GM12878 (cell line): ENCODE results near the gene YBX2. TPM values are rescaled to one million over a fixed set of nuclear protein-coding genes. Genes with fewer than 3 reads are reported as not detected.

Experiments
- ATAC-seq: fragments of 200-7000 bp; cut with Tn5 transposase; 3 replicates; pipeline ENCODE4 v1.9.1; 2020; ENCODE audit warnings: mild to moderate bottlenecking, moderate library complexity
- BruUV-seq: library from RNA; stranded (reverse); fragments of 400-500 nt; replicated peaks from 2 replicates; lab custom pipeline; 2021; lab: Mats Ljungman, UMichigan
- CTCF ChIA-PET: fragments of 300-600 bp; sonication (Branson Sonifier 250); formaldehyde crosslinking; extraction: SDS; loops from one replicate; lab custom pipeline; 2021; ENCODE audit warnings: inconsistent platforms; lab: Yijun Ruan, JAX
- POLR2A ChIA-PET: fragments of 350-600 bp; formaldehyde crosslinking; extraction: SDS; loops from one replicate; lab custom pipeline; 2021; ENCODE audit warnings: inconsistent platforms; lab: Charles Lee
- RAD21 ChIA-PET: fragments of 300-600 bp; sonication (Branson Sonifier 250); formaldehyde crosslinking; loops from one replicate; lab custom pipeline; 2023; ENCODE audit warnings: antibody characterized with exemption; ENCODE audit not compliant: unreplicated experiment; lab: Charles Lee
- SMC1A ChIA-PET: fragments of 300-600 bp; sonication (Branson Sonifier 250); formaldehyde crosslinking; loops from one replicate; lab custom pipeline; 2023; ENCODE audit not compliant: unreplicated experiment, uncharacterized antibody; lab: Charles Lee
- DNase-seq: peaks from one replicate; pipeline ENCODE4 v3.0.0-alpha.2; 2011; ENCODE audit warnings: low read depth, low spot score
- FAIRE-seq: peaks from 3 replicates; lab custom pipeline; 2011; peaks lifted over from hg19 to GRCh38; lab: Jason Lieb, UNC
- H2AFZ ChIP-seq: 2 replicates; pipeline ENCODE4 v1.6.0; 2011; ENCODE audit warnings: low read depth, low read length, control low read depth; ENCODE audit not compliant: control insufficient read depth
- H3K27ac ChIP-seq: 2 replicates; pipeline ENCODE4 v1.5.1; 2011; ENCODE audit warnings: control low read depth; ENCODE audit not compliant: control insufficient read depth, insufficient read depth
- H3K27me3 ChIP-seq, 2 experiments: replicated peaks in 1 of 2; 2 replicates each; pipeline versions ENCODE4 v1.6.0 to v1.6.1; 2011; ENCODE audit warnings: low read length in 1 of 2; ENCODE audit not compliant: control insufficient read depth in 2 of 2, insufficient read depth in 2 of 2
- H3K36me3 ChIP-seq, 2 experiments: 2 replicates each; pipeline ENCODE4 v1.5.1; 2011; ENCODE audit warnings: low read length in 1 of 2; ENCODE audit not compliant: control insufficient read depth in 2 of 2, insufficient read depth in 2 of 2
- H3K4me1 ChIP-seq: 2 replicates; pipeline ENCODE4 v1.6.1; 2011; ENCODE audit warnings: mild to moderate bottlenecking, low read length, moderate library complexity, mixed read lengths; ENCODE audit not compliant: control insufficient read depth, insufficient read depth
- H3K4me2 ChIP-seq: 2 replicates; pipeline ENCODE4 v1.6.0; 2011; ENCODE audit warnings: control low read depth; ENCODE audit not compliant: control insufficient read depth, insufficient read depth
- H3K4me3 ChIP-seq: fragments of 200-600 bp; sonication (generic); 2 replicates; pipeline ENCODE4 v1.5.1; 2016
- H3K79me2 ChIP-seq: 2 replicates; pipeline ENCODE4 v1.6.0; 2011; ENCODE audit warnings: low read length; ENCODE audit not compliant: control insufficient read depth, insufficient read depth
- H3K9ac ChIP-seq: 2 replicates; pipeline ENCODE4 v1.8.0; 2011; ENCODE audit warnings: low read length, control low read depth, mixed read lengths; ENCODE audit not compliant: control insufficient read depth, insufficient read depth
- H3K9me3 ChIP-seq: replicated peaks from 3 replicates; pipeline ENCODE4 v1.5.1; 2011; ENCODE audit warnings: mild to moderate bottlenecking, low read length; ENCODE audit not compliant: control insufficient read depth, insufficient read depth
- H4K20me1 ChIP-seq: 2 replicates; pipeline ENCODE4 v1.6.0; 2011; ENCODE audit not compliant: control insufficient read depth, insufficient read depth
- CREM ChIP-seq: IDR thresholded peaks from 2 replicates; pipeline ENCODE4 v1.6.1; 2014; ENCODE audit warnings: antibody characterized with exemption, low read depth
- E4F1 ChIP-seq: fragments of 450-650 bp; IDR thresholded peaks from 2 replicates; pipeline ENCODE4 v1.6.1; 2018; ENCODE audit warnings: borderline replicate concordance, mild to moderate bottlenecking; ENCODE audit not compliant: partially characterized antibody
- EED ChIP-seq: sonication (generic); IDR thresholded peaks from 2 replicates; pipeline ENCODE4 v1.6.1; 2016; ENCODE audit warnings: antibody characterized with exemption, low read depth
- ELK1 ChIP-seq: IDR thresholded peaks from 2 replicates; pipeline ENCODE4 v1.6.1; 2012; ENCODE audit warnings: low read depth, low read length, improper control_type of control experiment
- EP300 ChIP-seq, 2 experiments: fragments of 150-350 bp in 1 of 2; IDR thresholded peaks; 2 replicates each; pipeline ENCODE4 v1.6.1; 2011 to 2012; ENCODE audit warnings: low read depth in 2 of 2, low read length in 2 of 2, borderline replicate concordance in 1 of 2, improper control_type of control experiment in 1 of 2, inconsistent platforms in 1 of 2; ENCODE audit not compliant: control insufficient read depth in 1 of 2
- FOS ChIP-seq: IDR thresholded peaks from 3 replicates; pipeline ENCODE4 v1.6.1; 2011; ENCODE audit warnings: borderline replicate concordance; ENCODE audit not compliant: insufficient read length; ENCODE audit errors: extremely low read depth
- GABPA ChIP-seq: IDR thresholded peaks from 2 replicates; pipeline ENCODE4 v1.6.1; 2014; ENCODE audit warnings: antibody characterized with exemption, low read depth, mild to moderate bottlenecking, inconsistent platforms
- HDAC2 ChIP-seq: fragments of 200-600 bp; sonication (generic); IDR thresholded peaks from 2 replicates; pipeline ENCODE4 v1.6.1; 2017
- HSF1 ChIP-seq: fragments of 150-350 bp; IDR thresholded peaks from 2 replicates; pipeline ENCODE4 v1.6.1; 2014; ENCODE audit warnings: mild to moderate bottlenecking, low read depth, low read length
- KDM1A ChIP-seq: fragments of 200-600 bp; sonication (generic); IDR thresholded peaks from 2 replicates; pipeline ENCODE4 v1.6.1; 2016; ENCODE audit warnings: borderline replicate concordance
- NBN ChIP-seq: fragments of 450-650 bp; IDR thresholded peaks from 2 replicates; pipeline ENCODE4 v1.6.1; 2016
- POLR2AphosphoS5 ChIP-seq: IDR thresholded peaks from 2 replicates; pipeline ENCODE4 v1.6.1; 2011; ENCODE audit warnings: mild to moderate bottlenecking, low read length, inconsistent platforms
- POU2F2 ChIP-seq: IDR thresholded peaks from 3 replicates; pipeline ENCODE4 v1.6.1; 2011; ENCODE audit warnings: low read depth, mild to moderate bottlenecking, low read length, borderline replicate concordance
- RCOR1 ChIP-seq: conservative IDR thresholded peaks from 2 replicates; pipeline ENCODE4 v1.6.1; 2012; ENCODE audit warnings: low read depth, low read length, improper control_type of control experiment
- RELA ChIP-seq: fragments of 450-650 bp; IDR thresholded peaks from 2 replicates; pipeline ENCODE4 v1.8.0; 2014; ENCODE audit warnings: borderline replicate concordance; ENCODE audit not compliant: partially characterized antibody
- STAT3 ChIP-seq: IDR thresholded peaks from 2 replicates; pipeline ENCODE4 v1.6.1; 2011; ENCODE audit warnings: low read depth, low read length, improper control_type of control experiment
- YBX1 ChIP-seq: fragments of 450-650 bp; IDR thresholded peaks from 2 replicates; pipeline ENCODE4 v1.6.1; 2016; ENCODE audit warnings: antibody characterized with exemption
- ZNF217 ChIP-seq: fragments of 450-650 bp; IDR thresholded peaks from 2 replicates; pipeline ENCODE4 v1.6.1; 2017; ENCODE audit warnings: antibody characterized with exemption, mild to moderate bottlenecking
- ZNF274 ChIP-seq: IDR thresholded peaks from one replicate; pipeline ENCODE4 v1.8.0; 2011; ENCODE audit not compliant: insufficient read length, insufficient read depth
- WGBS: methylation state at CpG from one replicate; pipeline ENCODE4 v1.1.6; 2016; ENCODE audit warnings: low lambda C conversion rate; ENCODE audit not compliant: insufficient replicate concordance, insufficient coverage; ENCODE audit errors: missing lambda C conversion rate; 5-methylcytosine and 5-hydroxymethylcytosine counted together
- in situ Hi-C: fragments of 300-500 bp; cut with MboI; formaldehyde crosslinking; loops from 9 replicates; pipeline ENCODE4 v1.14.3; 2018; ENCODE audit warnings: mixed read lengths
- intact Hi-C: fragments of 100-400 bp; cut with micrococcal nuclease; formaldehyde crosslinking; loops from one replicate; pipeline ENCODE4 v1.14.2; 2022; ENCODE audit not compliant: unreplicated experiment
- polyA plus RNA-seq, 11 experiments: library from polyadenylated mRNA; depleted of rRNA in 4 of 11; unstranded in 6 of 11; stranded (reverse) in 5 of 11; fragments of >200 nt; fragmentation: Nextera tagmentation in 4 of 11; fragmentation: Illumina TruSeq in 1 of 11; extraction: Ambion mirVana in 4 of 11; extraction: Trizol in 1 of 11; gene quantifications; 1 replicate in 1 of 11; 2 replicates in 10 of 11; pipeline versions ENCODE4 v1.2.1 to v1.2.3, GENCODE V29; 2011 to 2016; ENCODE audit warnings: inconsistent platforms in 2 of 11, missing spikeins in 2 of 11, low read depth in 1 of 11
- total RNA-seq, 4 experiments: library from RNA; depleted of rRNA in 3 of 4; stranded (reverse); fragments of >200 nt in 3 of 4; fragmentation: Illumina TruSeq in 1 of 4; extraction: Trizol in 1 of 4; gene quantifications; 2 replicates each; pipeline versions ENCODE4 v1.2.1 to v1.2.3, GENCODE V29; 2013 to 2021
- TF ChIP-seq, protein P1 (sequence below), 3 experiments: IDR thresholded peaks in 2 of 3; conservative IDR thresholded peaks in 1 of 3; 2 replicates each; pipeline ENCODE4 v1.5.1; 2011; ENCODE audit warnings: low read depth in 3 of 3, low read length in 3 of 3, mild to moderate bottlenecking in 3 of 3, control low read depth in 2 of 3, moderate library complexity in 2 of 3, inconsistent platforms in 1 of 3, mixed read lengths in 1 of 3; ENCODE audit not compliant: control insufficient read depth in 2 of 3, insufficient read depth in 1 of 3; ENCODE audit errors: extremely low read depth in 1 of 3

YBX2 gene
- total and polyA plus RNA-seq, 10 of the 15 experiments (the other 5 are each of a cell fraction or from before 2014, with no cell fraction given), result not detected

- H2AFZ ChIP-seq, result no peak overlapping the region
- ChIA-PET POLR2A (no interaction called here), SMC1A (no interaction called here), RAD21 (no interaction called here), CTCF (interaction anchor here (1.5 to 2.3 kb wide), 2 partner anchors 8 to 70 kb away, joined by 6 read pairs; no protein-coding TSS in a partner anchor)
- peaks cover 3 to 6% of the 10 kb centered on the region in 2 experiments for H3K27me3 ChIP-seq
- no TSS peak for BruUV-seq
- no peak for DNase-seq
- no peaks in the 10 kb centered on the region for H3K79me2 ChIP-seq
- no peak overlapping the region for H3K9ac ChIP-seq
- in situ Hi-C loops, result no loop called here
- H3K9me3 ChIP-seq, result no peaks in the 10 kb centered on the region
- no peak for TF ChIP-seq ZNF274
- TF ChIP-seq, protein P1, sequence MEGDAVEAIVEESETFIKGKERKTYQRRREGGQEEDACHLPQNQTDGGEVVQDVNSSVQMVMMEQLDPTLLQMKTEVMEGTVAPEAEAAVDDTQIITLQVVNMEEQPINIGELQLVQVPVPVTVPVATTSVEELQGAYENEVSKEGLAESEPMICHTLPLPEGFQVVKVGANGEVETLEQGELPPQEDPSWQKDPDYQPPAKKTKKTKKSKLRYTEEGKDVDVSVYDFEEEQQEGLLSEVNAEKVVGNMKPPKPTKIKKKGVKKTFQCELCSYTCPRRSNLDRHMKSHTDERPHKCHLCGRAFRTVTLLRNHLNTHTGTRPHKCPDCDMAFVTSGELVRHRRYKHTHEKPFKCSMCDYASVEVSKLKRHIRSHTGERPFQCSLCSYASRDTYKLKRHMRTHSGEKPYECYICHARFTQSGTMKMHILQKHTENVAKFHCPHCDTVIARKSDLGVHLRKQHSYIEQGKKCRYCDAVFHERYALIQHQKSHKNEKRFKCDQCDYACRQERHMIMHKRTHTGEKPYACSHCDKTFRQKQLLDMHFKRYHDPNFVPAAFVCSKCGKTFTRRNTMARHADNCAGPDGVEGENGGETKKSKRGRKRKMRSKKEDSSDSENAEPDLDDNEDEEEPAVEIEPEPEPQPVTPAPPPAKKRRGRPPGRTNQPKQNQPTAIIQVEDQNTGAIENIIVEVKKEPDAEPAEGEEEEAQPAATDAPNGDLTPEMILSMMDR (IDR thresholded peaks at IDR 0.05 in 2 of 3, conservative IDR thresholded peaks at IDR 0.05 in 1 of 3; ENCODE audit: control insufficient read depth in 2 of 3, extremely low read depth in 1 of 3, insufficient read depth in 1 of 3, low read depth in 3 of 3, low read length in 3 of 3), result no peak
- TF ChIP-seq RELA, result no peak
- TF ChIP-seq GABPA, result no peak
- no peak for TF ChIP-seq CREM
- TF ChIP-seq RCOR1, result no peak
- TF ChIP-seq ZNF217, result no peak
- TF ChIP-seq KDM1A, result no peak
- TF ChIP-seq HSF1, result no peak
- TF ChIP-seq EED, result no peak
- TF ChIP-seq ELK1, result no peak
- TF ChIP-seq POU2F2, result no peak
- TF ChIP-seq FOS, result no peak
- TF ChIP-seq STAT3, result no peak
- TF ChIP-seq E4F1, result no peak
- no peak for TF ChIP-seq HDAC2
- no peak for TF ChIP-seq EP300 (IDR thresholded peaks at IDR 0.05; ENCODE audit: borderline replicate concordance in 1 of 2, control insufficient read depth in 1 of 2, low read depth in 2 of 2, low read length in 2 of 2)
- no peak for TF ChIP-seq YBX1
- no peak for TF ChIP-seq POLR2AphosphoS5
- TF ChIP-seq NBN, result no peak
- peaks cover 3% of the 10 kb centered on the region for H3K4me1 ChIP-seq
- no peak for ATAC-seq
- FAIRE-seq, result no peak
- WGBS, result 13% methylated on average over 11 of the region's 11 CpGs
- no peak overlapping the region for H3K4me3 ChIP-seq
- no peak overlapping the region for H3K4me2 ChIP-seq
- H4K20me1 ChIP-seq, result no peaks in the 10 kb centered on the region; the same call in 1 of the 2 replicates
- H3K27ac ChIP-seq, result no peak overlapping the region
- intact Hi-C loops, result no loop called here
- H3K36me3 ChIP-seq, result no peaks in the 10 kb centered on the region
Measured at GRCh38 chr17:7290685-7291084, 3.8 kb downstream of the YBX2 start.
